PFSK-1 (cell line): Measurements from ENCODE around the gene TMEM39B.

Experiments used
- FOXP2 ChIP-seq: optimal IDR thresholded peaks from 2 replicates; pipeline ENCODE3; 2011; ENCODE audit warnings: borderline replicate concordance, control low read depth, inconsistent platforms; ENCODE audit not compliant: insufficient read depth; ENCODE audit errors: extremely low read length, extremely low read depth
- POLR2AphosphoS5 ChIP-seq: IDR thresholded peaks from 2 replicates; pipeline ENCODE4 v1.6.1; 2012; ENCODE audit warnings: low read depth, mild to moderate bottlenecking, control low read depth, low read length, moderate library complexity
- SIN3A ChIP-seq: IDR thresholded peaks from 2 replicates; pipeline ENCODE4 v1.6.1; 2012; ENCODE audit warnings: mild to moderate bottlenecking, low read length, moderate library complexity, borderline replicate concordance; ENCODE audit not compliant: insufficient read depth
- TAF1 ChIP-seq: IDR thresholded peaks from 2 replicates; pipeline ENCODE4 v1.6.1; 2012; ENCODE audit warnings: low read length, control low read depth, borderline replicate concordance; ENCODE audit not compliant: insufficient read depth
- TF ChIP-seq, protein P1 (sequence below), 2 experiments: IDR thresholded peaks; 2 replicates each; pipeline versions ENCODE4 v1.6.1 to v1.8.0; 2011 to 2012; ENCODE audit warnings: low read depth in 2 of 2, low read length in 2 of 2, control low read depth in 1 of 2, inconsistent platforms in 1 of 2, mild to moderate bottlenecking in 1 of 2, moderate library complexity in 1 of 2; ENCODE audit not compliant: insufficient read depth in 1 of 2

Gene TMEM39B

DNA sequence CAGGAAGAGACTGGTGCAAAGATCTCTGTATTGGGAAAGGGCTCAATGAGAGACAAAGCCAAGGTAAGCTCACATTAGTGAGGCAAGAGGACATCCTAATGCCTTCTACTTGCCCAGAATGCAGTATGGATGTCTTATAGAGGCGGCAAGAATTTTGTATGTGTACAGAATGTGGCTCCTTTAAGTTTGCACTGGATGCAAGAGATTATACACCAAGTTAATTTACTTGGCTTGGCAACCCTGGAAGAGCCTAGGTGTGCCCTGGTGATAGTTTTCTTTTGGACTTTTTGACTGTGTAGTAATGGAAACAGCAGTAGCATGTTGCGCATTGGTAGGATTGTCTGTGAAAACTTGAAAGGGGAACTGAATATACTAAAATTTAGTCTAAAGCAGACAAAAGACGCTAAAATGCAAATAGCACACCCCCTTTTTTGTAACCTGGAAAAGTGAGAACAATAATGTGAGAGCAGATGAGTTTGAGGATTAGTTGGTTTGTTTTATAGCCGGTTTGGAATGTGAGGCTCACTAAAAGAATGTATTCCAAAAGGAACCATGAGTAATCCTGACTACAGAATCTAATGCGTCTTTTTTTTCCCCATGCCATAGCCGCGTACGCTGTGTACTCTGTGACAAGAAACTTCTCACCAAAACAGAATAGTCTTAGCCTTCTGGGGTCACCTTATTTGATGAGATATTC lies 41.0 kb upstream of the TMEM39B start:
- TF ChIP-seq FOXP2 (no peak), TAF1 (no peak), POLR2AphosphoS5 (no peak), SIN3A (no peak)
- TF ChIP-seq, protein P1, sequence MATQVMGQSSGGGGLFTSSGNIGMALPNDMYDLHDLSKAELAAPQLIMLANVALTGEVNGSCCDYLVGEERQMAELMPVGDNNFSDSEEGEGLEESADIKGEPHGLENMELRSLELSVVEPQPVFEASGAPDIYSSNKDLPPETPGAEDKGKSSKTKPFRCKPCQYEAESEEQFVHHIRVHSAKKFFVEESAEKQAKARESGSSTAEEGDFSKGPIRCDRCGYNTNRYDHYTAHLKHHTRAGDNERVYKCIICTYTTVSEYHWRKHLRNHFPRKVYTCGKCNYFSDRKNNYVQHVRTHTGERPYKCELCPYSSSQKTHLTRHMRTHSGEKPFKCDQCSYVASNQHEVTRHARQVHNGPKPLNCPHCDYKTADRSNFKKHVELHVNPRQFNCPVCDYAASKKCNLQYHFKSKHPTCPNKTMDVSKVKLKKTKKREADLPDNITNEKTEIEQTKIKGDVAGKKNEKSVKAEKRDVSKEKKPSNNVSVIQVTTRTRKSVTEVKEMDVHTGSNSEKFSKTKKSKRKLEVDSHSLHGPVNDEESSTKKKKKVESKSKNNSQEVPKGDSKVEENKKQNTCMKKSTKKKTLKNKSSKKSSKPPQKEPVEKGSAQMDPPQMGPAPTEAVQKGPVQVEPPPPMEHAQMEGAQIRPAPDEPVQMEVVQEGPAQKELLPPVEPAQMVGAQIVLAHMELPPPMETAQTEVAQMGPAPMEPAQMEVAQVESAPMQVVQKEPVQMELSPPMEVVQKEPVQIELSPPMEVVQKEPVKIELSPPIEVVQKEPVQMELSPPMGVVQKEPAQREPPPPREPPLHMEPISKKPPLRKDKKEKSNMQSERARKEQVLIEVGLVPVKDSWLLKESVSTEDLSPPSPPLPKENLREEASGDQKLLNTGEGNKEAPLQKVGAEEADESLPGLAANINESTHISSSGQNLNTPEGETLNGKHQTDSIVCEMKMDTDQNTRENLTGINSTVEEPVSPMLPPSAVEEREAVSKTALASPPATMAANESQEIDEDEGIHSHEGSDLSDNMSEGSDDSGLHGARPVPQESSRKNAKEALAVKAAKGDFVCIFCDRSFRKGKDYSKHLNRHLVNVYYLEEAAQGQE (IDR thresholded peaks at IDR 0.05; ENCODE audit: insufficient read depth in 1 of 2, low read depth in 2 of 2, low read length in 2 of 2): no peak

DNA sequence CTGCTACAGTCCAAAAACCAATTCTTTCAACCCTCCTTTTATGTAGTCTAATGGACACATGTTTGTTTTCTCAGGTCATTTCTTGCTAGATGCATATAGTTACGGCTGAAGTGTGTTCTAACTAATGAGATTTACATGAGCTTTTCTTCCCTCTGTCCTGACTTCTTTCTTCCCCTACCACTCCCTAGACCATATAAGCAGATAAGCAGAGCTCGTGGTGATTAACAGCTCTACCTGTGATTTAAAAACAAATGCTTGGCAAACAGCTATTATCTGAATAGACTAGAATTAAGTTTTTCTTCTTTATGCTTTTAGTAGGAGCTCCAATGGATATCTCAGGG lies 40.5 kb upstream of the TMEM39B start:
- no peak for TF ChIP-seq TAF1
- TF ChIP-seq FOXP2: no peak
- TF ChIP-seq POLR2AphosphoS5: no peak
- TF ChIP-seq, protein P1 (IDR thresholded peaks at IDR 0.05; ENCODE audit: insufficient read depth in 1 of 2, low read depth in 2 of 2, low read length in 2 of 2): no peak
- no peak for TF ChIP-seq SIN3A

DNA sequence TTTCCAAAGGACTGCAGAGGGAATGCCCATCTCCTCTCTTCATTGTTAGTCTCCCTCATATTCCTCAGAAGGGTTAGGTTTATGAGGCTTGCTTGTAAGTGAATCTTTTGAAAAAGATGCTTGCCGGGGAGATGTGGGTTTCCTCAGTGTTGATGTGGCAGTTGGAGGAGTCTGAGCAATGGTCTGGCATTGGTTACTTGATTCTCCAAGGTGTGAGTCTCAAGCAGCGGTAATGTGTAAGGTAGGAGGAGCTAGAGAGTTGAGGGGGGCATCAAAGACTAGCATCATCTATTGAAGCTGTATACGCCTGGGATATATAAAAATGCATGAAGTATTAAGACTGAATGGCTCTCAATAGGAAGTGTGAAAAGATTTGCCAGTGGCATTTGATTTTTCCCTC lies 37.6 kb upstream of the TMEM39B start:
- TF ChIP-seq, protein P1 (IDR thresholded peaks at IDR 0.05; ENCODE audit: insufficient read depth in 1 of 2, low read depth in 2 of 2, low read length in 2 of 2): no peak
- TF ChIP-seq POLR2AphosphoS5 (no peak), TAF1 (no peak), SIN3A (no peak)

DNA sequence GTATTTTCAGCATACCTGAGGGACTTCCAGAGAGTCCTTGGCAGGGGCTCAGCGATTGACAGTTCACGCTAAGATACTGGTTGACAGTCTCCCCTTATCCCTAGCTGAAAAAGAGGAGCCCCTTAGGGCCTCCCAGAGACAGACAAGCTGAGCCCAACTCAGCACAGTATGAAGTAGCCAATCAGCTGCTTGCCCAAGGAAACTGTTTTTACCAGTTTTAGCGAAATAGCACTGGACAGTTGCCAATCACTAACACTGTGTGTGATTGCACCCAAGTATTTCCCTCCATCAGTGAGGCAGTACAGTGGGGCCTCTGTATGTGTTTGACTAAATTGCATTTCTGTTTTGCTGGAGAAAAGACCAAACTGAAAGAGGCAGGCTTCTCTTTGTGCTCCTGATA lies 32.0 kb upstream of the TMEM39B start:
- no peak for TF ChIP-seq SIN3A
- TF ChIP-seq POLR2AphosphoS5: no peak
- TF ChIP-seq, protein P1 (IDR thresholded peaks at IDR 0.05; ENCODE audit: insufficient read depth in 1 of 2, low read depth in 2 of 2, low read length in 2 of 2): no peak
- TF ChIP-seq FOXP2: no peak
- no peak for TF ChIP-seq TAF1

DNA sequence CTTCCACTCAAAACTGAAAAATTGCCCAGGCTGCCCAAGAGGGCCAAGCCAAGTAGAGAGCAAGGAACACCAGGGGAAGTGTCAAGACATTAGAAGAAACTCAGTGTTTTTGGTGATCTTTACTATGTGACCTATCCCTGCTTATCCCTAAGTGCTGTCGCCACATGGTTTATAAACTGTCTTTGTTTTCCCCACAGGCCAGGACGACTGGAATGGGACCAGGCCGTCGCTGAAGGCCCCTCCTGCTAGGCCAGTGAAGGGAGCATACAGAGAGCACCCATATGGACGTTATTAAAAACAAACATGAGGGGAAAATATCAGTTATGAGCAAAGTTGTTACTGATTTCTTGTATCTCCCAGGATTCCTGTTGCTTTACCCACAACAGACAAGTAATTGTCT lies 30.4 kb upstream of the TMEM39B start:
- TF ChIP-seq SIN3A: no peak
- TF ChIP-seq, protein P1 (IDR thresholded peaks at IDR 0.05; ENCODE audit: insufficient read depth in 1 of 2, low read depth in 2 of 2, low read length in 2 of 2): no peak
- no peak for TF ChIP-seq TAF1
- 0 out of 2 replicates have a peak, but pooled peaks have one; percentile 20 for TF ChIP-seq POLR2AphosphoS5
- TF ChIP-seq FOXP2: no peak
